ENCODE measurements around the gene RABEP2.
"Not testable (repeated sequence)": the region's sequence is repeated elsewhere in the genome, so short reads cannot be mapped to it uniquely, and the experiment has no call there.

RABEP2 gene

GRCh38 chr16:28932339-28933141 lies 7.5 kb upstream of the RABEP2 start:
- no CpG with 5 or more reads among the region's 20 CpGs for WGBS (ENCODE audit: insufficient coverage, insufficient read length)

GRCh38 chr16:28931801-28932225 lies 6.8 kb upstream of the RABEP2 start, which contains the start of gene CD19:
TSS of gene CD19 (plus strand) at chr16:28931971. CDS start at chr16:28932001, 30 bp downstream.
- Histone ChIP-seq H3K9me3 (ENCODE audit: control insufficient read depth, insufficient read depth, low read length) (no peaks in the 10 kb centered on the region), H3K27ac (ENCODE audit: low read length) (no peak within 1 kb of the TSS), H3K27me3 (ENCODE audit: control insufficient read depth, insufficient read depth, low read length) (no peaks in the 10 kb centered on the region), H3K4me3 (ENCODE audit: low read length) (no peak within 1 kb of the TSS), H3K36me3 (ENCODE audit: control insufficient read depth, insufficient read depth, low read length) (no peaks in the 10 kb centered on the region), H3K4me1 (ENCODE audit: control insufficient read depth, insufficient read depth, low read length) (no peaks in the 10 kb centered on the region)
- DNase-seq (ENCODE audit: low read depth, low spot score): no peak
- WGBS (ENCODE audit: insufficient coverage, insufficient read length): no CpG with 5 or more reads among the region's 10 CpGs

More at GRCh38 chr16:28932339-28933141, 7.5 kb upstream of the RABEP2 start:
- no peak overlapping the region for H3K27ac ChIP-seq (ENCODE audit: low read length)
- H3K27me3 ChIP-seq (ENCODE audit: control insufficient read depth, insufficient read depth, low read length): no peaks in the 10 kb centered on the region
- DNase-seq (ENCODE audit: low read depth, low spot score): no peak
- H3K4me1 ChIP-seq (ENCODE audit: control insufficient read depth, insufficient read depth, low read length): no peaks in the 10 kb centered on the region; the same call in 1 of the 2 replicates
- H3K4me3 ChIP-seq (ENCODE audit: low read length): no peak overlapping the region
- H3K9me3 ChIP-seq (ENCODE audit: control insufficient read depth, insufficient read depth, low read length): no peaks in the 10 kb centered on the region
- H3K36me3 ChIP-seq (ENCODE audit: control insufficient read depth, insufficient read depth, low read length): no peaks in the 10 kb centered on the region

GRCh38 chr16:28930652-28931051 lies 5.6 kb upstream of the RABEP2 start:
- no CpG with 5 or more reads among the region's 3 CpGs for WGBS (ENCODE audit: insufficient coverage, insufficient read length)
- H3K9me3 ChIP-seq (ENCODE audit: control insufficient read depth, insufficient read depth, low read length): no peaks in the 10 kb centered on the region

GRCh38 chr16:28930203-28930602 lies 5.2 kb upstream of the RABEP2 start:
- Histone ChIP-seq H3K27ac (ENCODE audit: low read length) (no peak overlapping the region), H3K4me3 (ENCODE audit: low read length) (no peak overlapping the region), H3K36me3 (ENCODE audit: control insufficient read depth, insufficient read depth, low read length) (no peaks in the 10 kb centered on the region), H3K9me3 (ENCODE audit: control insufficient read depth, insufficient read depth, low read length) (no peaks in the 10 kb centered on the region), H3K27me3 (ENCODE audit: control insufficient read depth, insufficient read depth, low read length) (no peaks in the 10 kb centered on the region), H3K4me1 (ENCODE audit: control insufficient read depth, insufficient read depth, low read length) (no peaks in the 10 kb centered on the region)
- no CpG with 5 or more reads among the region's 3 CpGs for WGBS (ENCODE audit: insufficient coverage, insufficient read length)
- DNase-seq (ENCODE audit: low read depth, low spot score): no peak

More at GRCh38 chr16:28930652-28931051, 5.6 kb upstream of the RABEP2 start:
- no peak for DNase-seq (ENCODE audit: low read depth, low spot score)
- no peak overlapping the region for H3K27ac ChIP-seq (ENCODE audit: low read length)
- no peaks in the 10 kb centered on the region for H3K4me1 ChIP-seq (ENCODE audit: control insufficient read depth, insufficient read depth, low read length)
- no peaks in the 10 kb centered on the region for H3K36me3 ChIP-seq (ENCODE audit: control insufficient read depth, insufficient read depth, low read length)
- no peaks in the 10 kb centered on the region for H3K27me3 ChIP-seq (ENCODE audit: control insufficient read depth, insufficient read depth, low read length)
- no peak overlapping the region for H3K4me3 ChIP-seq (ENCODE audit: low read length)

- H3K27me3 ChIP-seq (ENCODE audit: control insufficient read depth, insufficient read depth, low read length): no peaks in the 10 kb centered on the region
- no peak overlapping the region for H3K4me3 ChIP-seq (ENCODE audit: low read length)
- no peaks in the 10 kb centered on the region for H3K9me3 ChIP-seq (ENCODE audit: control insufficient read depth, insufficient read depth, low read length)
- no peaks in the 10 kb centered on the region for H3K36me3 ChIP-seq (ENCODE audit: control insufficient read depth, insufficient read depth, low read length)
- H3K27ac ChIP-seq (ENCODE audit: low read length): no peak overlapping the region
- WGBS (ENCODE audit: insufficient coverage, insufficient read length): no CpG with 5 or more reads among the region's 1 CpG
- DNase-seq (ENCODE audit: low read depth, low spot score): no peak
- H3K4me1 ChIP-seq (ENCODE audit: control insufficient read depth, insufficient read depth, low read length): no peaks in the 10 kb centered on the region
These were observed 2.8 kb upstream of the RABEP2 start for GRCh38 chr16:28927815-28928214.

- DNase-seq (ENCODE audit: low read depth, low spot score); H3K4me3 ChIP-seq (ENCODE audit: low read length); H3K27ac ChIP-seq (ENCODE audit: low read length); H3K36me3 ChIP-seq (ENCODE audit: control insufficient read depth, insufficient read depth, low read length); H3K27me3 ChIP-seq (ENCODE audit: control insufficient read depth, insufficient read depth, low read length); H3K4me1 ChIP-seq (ENCODE audit: control insufficient read depth, insufficient read depth, low read length); H3K9me3 ChIP-seq (ENCODE audit: control insufficient read depth, insufficient read depth, low read length): not testable (repeated sequence)
- WGBS (ENCODE audit: insufficient coverage, insufficient read length): no CpG with 5 or more reads among the region's 2 CpGs
These were observed 1.2 kb upstream of the RABEP2 start for GRCh38 chr16:28926284-28926683.

GRCh38 chr16:28925386-28926228 lies 569 bp upstream of the RABEP2 start:
- no peaks in the 10 kb centered on the region for H3K27me3 ChIP-seq (ENCODE audit: control insufficient read depth, insufficient read depth, low read length)
- peak overlapping the region; percentile 75 for H3K4me3 ChIP-seq (ENCODE audit: low read length)
- WGBS (ENCODE audit: insufficient coverage, insufficient read length): no CpG with 5 or more reads among the region's 48 CpGs
- DNase-seq (ENCODE audit: low read depth, low spot score): no peak
- no peaks in the 10 kb centered on the region for H3K9me3 ChIP-seq (ENCODE audit: control insufficient read depth, insufficient read depth, low read length)
- no peaks in the 10 kb centered on the region for H3K4me1 ChIP-seq (ENCODE audit: control insufficient read depth, insufficient read depth, low read length)
- H3K36me3 ChIP-seq (ENCODE audit: control insufficient read depth, insufficient read depth, low read length): no peaks in the 10 kb centered on the region
- no peak overlapping the region for H3K27ac ChIP-seq (ENCODE audit: low read length)

GRCh38 chr16:28924399-28924761 lies 658 bp downstream of the RABEP2 start:
- H3K27ac ChIP-seq (ENCODE audit: low read length): no peak overlapping the region
- peak overlapping the region; percentile 43 for H3K4me3 ChIP-seq (ENCODE audit: low read length)
- no peaks in the 10 kb centered on the region for H3K4me1 ChIP-seq (ENCODE audit: control insufficient read depth, insufficient read depth, low read length)

GRCh38 chr16:28923652-28924398 lies 1.2 kb downstream of the RABEP2 start:
- H3K4me3 ChIP-seq (ENCODE audit: low read length): peak overlapping the region; percentile 43
- no peaks in the 10 kb centered on the region for H3K4me1 ChIP-seq (ENCODE audit: control insufficient read depth, insufficient read depth, low read length)
- H3K36me3 ChIP-seq (ENCODE audit: control insufficient read depth, insufficient read depth, low read length): peaks cover 2% of the 10 kb centered on the region; the same call in 1 of the 2 replicates
- no peaks in the 10 kb centered on the region for H3K27me3 ChIP-seq (ENCODE audit: control insufficient read depth, insufficient read depth, low read length)
- no CpG with 5 or more reads among the region's 13 CpGs for WGBS (ENCODE audit: insufficient coverage, insufficient read length)
- DNase-seq (ENCODE audit: low read depth, low spot score): no peak
- H3K27ac ChIP-seq (ENCODE audit: low read length): no peak overlapping the region
- no peaks in the 10 kb centered on the region for H3K9me3 ChIP-seq (ENCODE audit: control insufficient read depth, insufficient read depth, low read length)

More at GRCh38 chr16:28924399-28924761, 658 bp downstream of the RABEP2 start:
- Histone ChIP-seq H3K27me3 (ENCODE audit: control insufficient read depth, insufficient read depth, low read length) (no peaks in the 10 kb centered on the region), H3K36me3 (ENCODE audit: control insufficient read depth, insufficient read depth, low read length) (no peaks in the 10 kb centered on the region), H3K9me3 (ENCODE audit: control insufficient read depth, insufficient read depth, low read length) (no peaks in the 10 kb centered on the region)
- no peak for DNase-seq (ENCODE audit: low read depth, low spot score)
- WGBS (ENCODE audit: insufficient coverage, insufficient read length): no CpG with 5 or more reads among the region's 15 CpGs

- Histone ChIP-seq H3K4me3 (ENCODE audit: low read length) (no peak overlapping the region), H3K27me3 (ENCODE audit: control insufficient read depth, insufficient read depth, low read length) (no peaks in the 10 kb centered on the region), H3K4me1 (ENCODE audit: control insufficient read depth, insufficient read depth, low read length) (no peaks in the 10 kb centered on the region), H3K36me3 (ENCODE audit: control insufficient read depth, insufficient read depth, low read length) (peaks cover 2% of the 10 kb centered on the region; the same call in 1 of the 2 replicates), H3K9me3 (ENCODE audit: control insufficient read depth, insufficient read depth, low read length) (no peaks in the 10 kb centered on the region), H3K27ac (ENCODE audit: low read length) (no peak overlapping the region)
- no CpG with 5 or more reads among the region's 3 CpGs for WGBS (ENCODE audit: insufficient coverage, insufficient read length)
- no peak for DNase-seq (ENCODE audit: low read depth, low spot score)
These were observed 1.8 kb downstream of the RABEP2 start for GRCh38 chr16:28923231-28923587.
